ENCODE data around the gene DDX39A.
A peak's percentile ranks its signal among the peaks of the same experiment; 100 is the strongest.

The DDX39A gene

DNA sequence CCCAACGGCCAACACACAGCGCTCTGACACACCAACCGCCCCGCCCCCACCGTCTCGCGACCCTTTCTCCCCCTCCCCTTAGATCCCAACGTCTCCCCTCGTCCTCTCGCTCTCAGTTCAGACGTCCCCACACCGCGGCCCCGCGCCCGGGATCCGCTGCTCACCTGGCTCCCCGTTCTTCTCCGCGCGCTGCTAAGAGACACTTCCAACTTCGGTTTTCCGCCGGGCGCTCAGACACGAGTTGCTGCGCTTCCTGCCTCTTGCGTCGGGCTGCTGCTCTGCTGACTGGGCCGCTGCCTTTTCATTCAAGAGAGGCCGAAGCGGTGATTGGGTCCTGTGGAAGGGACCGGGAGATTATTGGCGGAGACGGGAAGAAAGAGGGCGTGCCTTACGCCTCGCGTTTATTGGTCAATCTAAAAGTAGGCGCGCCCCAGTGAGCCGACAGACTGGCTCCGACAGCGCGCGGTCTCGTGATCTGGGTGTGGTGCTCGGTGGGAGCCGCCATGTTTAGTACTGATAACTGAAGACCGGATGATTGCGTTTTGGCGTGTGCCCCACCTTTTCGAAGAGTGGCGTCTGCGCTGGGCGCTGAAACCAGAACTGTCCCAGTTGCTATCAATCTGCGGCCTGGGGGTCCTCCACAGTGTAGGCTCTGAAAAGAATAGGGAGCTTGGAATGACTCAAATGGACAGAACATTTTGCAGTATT lies at the start of gene DDX39A:
TSS of gene DDX39A (minus strand) at position 236 of the 708 bp plus-strand sequence. CDS start 6,121 bp downstream, outside the sequence.
- Histone ChIP-seq H3K36me3 (ENCODE audit: insufficient read depth, low read length) (peaks cover 33% of the 10 kb centered on the region), H3K27ac (ENCODE audit: low read depth, low read length, poor library complexity, severe bottlenecking) (peak within 1 kb of the TSS; percentile 84), H4K20me1 (ENCODE audit: insufficient read depth, low read length) (no peaks in the 10 kb centered on the region), H3K4me1 (ENCODE audit: insufficient read depth, low read length, severe bottlenecking) (peaks cover 34% of the 10 kb centered on the region), H3K27me3 (ENCODE audit: insufficient read depth, low read length) (no peaks in the 10 kb centered on the region), H3K79me2 (ENCODE audit: insufficient read depth, low read length) (peaks cover 46% of the 10 kb centered on the region), H3K9me2 (ENCODE audit: low read depth, low read length) (no peaks in the 10 kb centered on the region), H2AFZ (ENCODE audit: low read length) (peak within 1 kb of the TSS; percentile 58; the same call in 1 of the 2 replicates), H3K4me3 (ENCODE audit: low read depth, low read length, poor library complexity, severe bottlenecking) (peak within 1 kb of the TSS; percentile 97), H3K4me2 (ENCODE audit: low read length) (peak within 1 kb of the TSS; percentile 89), H3K9ac (ENCODE audit: low read length) (peak within 1 kb of the TSS; percentile 99), H3F3A (ENCODE audit: insufficient read depth, low read length) (no peaks in the 10 kb centered on the region), H3K9me3 (ENCODE audit: low read length) (no peaks in the 10 kb centered on the region)
- TF ChIP-seq, protein P1, sequence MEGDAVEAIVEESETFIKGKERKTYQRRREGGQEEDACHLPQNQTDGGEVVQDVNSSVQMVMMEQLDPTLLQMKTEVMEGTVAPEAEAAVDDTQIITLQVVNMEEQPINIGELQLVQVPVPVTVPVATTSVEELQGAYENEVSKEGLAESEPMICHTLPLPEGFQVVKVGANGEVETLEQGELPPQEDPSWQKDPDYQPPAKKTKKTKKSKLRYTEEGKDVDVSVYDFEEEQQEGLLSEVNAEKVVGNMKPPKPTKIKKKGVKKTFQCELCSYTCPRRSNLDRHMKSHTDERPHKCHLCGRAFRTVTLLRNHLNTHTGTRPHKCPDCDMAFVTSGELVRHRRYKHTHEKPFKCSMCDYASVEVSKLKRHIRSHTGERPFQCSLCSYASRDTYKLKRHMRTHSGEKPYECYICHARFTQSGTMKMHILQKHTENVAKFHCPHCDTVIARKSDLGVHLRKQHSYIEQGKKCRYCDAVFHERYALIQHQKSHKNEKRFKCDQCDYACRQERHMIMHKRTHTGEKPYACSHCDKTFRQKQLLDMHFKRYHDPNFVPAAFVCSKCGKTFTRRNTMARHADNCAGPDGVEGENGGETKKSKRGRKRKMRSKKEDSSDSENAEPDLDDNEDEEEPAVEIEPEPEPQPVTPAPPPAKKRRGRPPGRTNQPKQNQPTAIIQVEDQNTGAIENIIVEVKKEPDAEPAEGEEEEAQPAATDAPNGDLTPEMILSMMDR (IDR thresholded peaks at IDR 0.05; ENCODE audit: low read length): no peak
- no peak for TF ChIP-seq EZH2 (IDR thresholded peaks at IDR 0.05; ENCODE audit: borderline replicate concordance, low read length)

DNA sequence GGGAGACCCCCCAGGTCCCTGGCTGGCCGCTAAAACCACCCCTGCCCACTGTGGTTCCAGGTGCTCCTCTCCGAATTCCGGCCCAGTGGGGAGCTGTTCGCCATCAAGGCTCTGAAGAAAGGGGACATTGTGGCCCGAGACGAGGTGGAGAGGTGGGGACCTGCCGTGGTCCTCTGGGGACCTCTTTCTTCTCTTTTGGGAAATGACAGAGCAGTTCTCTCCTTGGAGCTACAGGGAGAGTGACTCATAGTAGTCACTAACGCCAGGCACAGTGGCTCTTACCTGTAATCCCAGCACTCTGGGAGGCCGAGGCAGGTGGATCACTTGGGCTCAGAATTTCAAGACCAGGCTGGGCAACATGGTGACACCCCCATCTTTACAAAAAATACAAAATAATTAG lies 48.7 kb upstream of the DDX39A start:
- Histone ChIP-seq H3K36me3 (ENCODE audit: insufficient read depth, low read length) (peaks cover 59% of the 10 kb centered on the region), H3K27ac (ENCODE audit: low read depth, low read length, poor library complexity, severe bottlenecking) (no peak overlapping the region), H3K4me2 (ENCODE audit: low read length) (no peak overlapping the region), H3K4me3 (ENCODE audit: low read depth, low read length, poor library complexity, severe bottlenecking) (no peak overlapping the region), H4K20me1 (ENCODE audit: insufficient read depth, low read length) (no peaks in the 10 kb centered on the region), H3K27me3 (ENCODE audit: insufficient read depth, low read length) (no peaks in the 10 kb centered on the region), H3K9ac (ENCODE audit: low read length) (no peak overlapping the region), H3K9me2 (ENCODE audit: low read depth, low read length) (no peaks in the 10 kb centered on the region), H3F3A (ENCODE audit: insufficient read depth, low read length) (no peaks in the 10 kb centered on the region), H3K4me1 (ENCODE audit: insufficient read depth, low read length, severe bottlenecking) (peaks cover 9% of the 10 kb centered on the region), H3K9me3 (ENCODE audit: low read length) (no peaks in the 10 kb centered on the region), H2AFZ (ENCODE audit: low read length) (no peak overlapping the region), H3K79me2 (ENCODE audit: insufficient read depth, low read length) (no peaks in the 10 kb centered on the region)
- TF ChIP-seq, protein P1 (IDR thresholded peaks at IDR 0.05; ENCODE audit: low read length): no peak
- TF ChIP-seq EZH2 (IDR thresholded peaks at IDR 0.05; ENCODE audit: borderline replicate concordance, low read length): no peak

DNA sequence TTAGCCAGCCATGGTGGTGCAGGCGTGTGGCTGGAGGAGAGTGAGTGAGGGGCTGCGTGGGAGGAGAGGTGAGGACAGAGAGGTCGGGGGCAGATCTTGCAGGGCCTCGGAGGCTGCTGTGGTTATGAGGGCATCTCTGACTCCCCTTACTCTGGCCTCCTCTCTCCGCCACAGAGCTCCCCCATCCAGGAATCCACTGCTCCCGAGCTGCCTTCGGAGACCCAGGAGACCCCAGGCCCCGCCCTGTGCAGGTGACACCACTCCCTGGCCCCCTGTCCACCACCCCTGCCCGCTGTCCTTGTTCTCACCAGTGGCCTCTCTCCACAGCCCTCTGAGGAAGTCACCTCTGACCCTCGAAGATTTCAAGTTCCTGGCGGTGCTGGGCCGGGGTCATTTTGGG lies 48.2 kb upstream of the DDX39A start:
- H3K27ac ChIP-seq (ENCODE audit: low read depth, low read length, poor library complexity, severe bottlenecking): no peak overlapping the region
- no peak overlapping the region for H3K9ac ChIP-seq (ENCODE audit: low read length)
- peaks cover 6% of the 10 kb centered on the region for H3K4me1 ChIP-seq (ENCODE audit: insufficient read depth, low read length, severe bottlenecking)
- no peaks in the 10 kb centered on the region for H3K27me3 ChIP-seq (ENCODE audit: insufficient read depth, low read length)
- peaks cover 63% of the 10 kb centered on the region for H3K36me3 ChIP-seq (ENCODE audit: insufficient read depth, low read length)
- H2AFZ ChIP-seq (ENCODE audit: low read length): no peak overlapping the region
- no peaks in the 10 kb centered on the region for H3F3A ChIP-seq (ENCODE audit: insufficient read depth, low read length)
- no peak overlapping the region for H3K4me2 ChIP-seq (ENCODE audit: low read length)
- TF ChIP-seq EZH2 (IDR thresholded peaks at IDR 0.05; ENCODE audit: borderline replicate concordance, low read length): no peak
- TF ChIP-seq, protein P1 (IDR thresholded peaks at IDR 0.05; ENCODE audit: low read length): no peak
- no peaks in the 10 kb centered on the region for H3K9me2 ChIP-seq (ENCODE audit: low read depth, low read length)
- H3K79me2 ChIP-seq (ENCODE audit: insufficient read depth, low read length): no peaks in the 10 kb centered on the region
- H3K4me3 ChIP-seq (ENCODE audit: low read depth, low read length, poor library complexity, severe bottlenecking): no peak overlapping the region
- no peaks in the 10 kb centered on the region for H3K9me3 ChIP-seq (ENCODE audit: low read length)
- no peaks in the 10 kb centered on the region for H4K20me1 ChIP-seq (ENCODE audit: insufficient read depth, low read length)
